Measurements from ENCODE around the gene TMEM128.
A peak's percentile ranks its signal among the peaks of the same experiment; 100 is the strongest.
"Not testable (repeated sequence)": the region's sequence is repeated elsewhere in the genome, so short reads cannot be mapped to it uniquely, and the experiment has no call there.

Gene TMEM128

DNA sequence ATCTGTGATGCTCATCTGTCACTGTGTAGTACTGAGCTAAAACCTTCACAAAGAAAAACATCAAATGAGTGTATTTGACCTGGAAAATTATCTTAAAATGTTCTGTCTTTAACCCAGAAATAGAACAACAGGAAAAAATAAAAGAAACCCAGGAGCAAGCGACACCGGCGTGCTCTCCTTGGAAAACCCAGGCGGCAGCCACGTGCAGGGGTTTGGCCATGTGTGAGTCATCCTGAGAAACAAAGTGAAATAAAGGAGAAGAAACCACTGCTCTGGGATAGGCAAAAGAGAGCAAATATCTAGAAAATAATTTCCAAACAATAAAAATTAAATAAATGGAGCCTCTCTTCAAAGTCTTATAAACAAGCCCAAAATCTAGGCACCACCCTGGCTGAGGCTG is 20.0 kb upstream of the TMEM128 start:
- no peak for DNase-seq (ENCODE audit: low read depth)
- no peak overlapping the region for H3K4me3 ChIP-seq (ENCODE audit: low read depth, low read length)
- TF ChIP-seq POLR2A (IDR thresholded peaks at IDR 0.05; ENCODE audit: extremely low read depth, insufficient read length) (no peak), MYC (IDR thresholded peaks at IDR 0.05; ENCODE audit: low read depth, low read length) (no peak), CTCF (IDR thresholded peaks at IDR 0.05; ENCODE audit: low read depth, low read length) (no peak)
- TF ChIP-seq, protein P1, sequence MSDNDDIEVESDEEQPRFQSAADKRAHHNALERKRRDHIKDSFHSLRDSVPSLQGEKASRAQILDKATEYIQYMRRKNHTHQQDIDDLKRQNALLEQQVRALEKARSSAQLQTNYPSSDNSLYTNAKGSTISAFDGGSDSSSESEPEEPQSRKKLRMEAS (IDR thresholded peaks at IDR 0.05; ENCODE audit: low read depth, low read length): no peak

- DNase-seq (ENCODE audit: low read depth): peak; percentile 77
- TF ChIP-seq CTCF (IDR thresholded peaks at IDR 0.05; ENCODE audit: low read depth, low read length) (peak; percentile 68), MYC (IDR thresholded peaks at IDR 0.05; ENCODE audit: low read depth, low read length) (no peak), POLR2A (IDR thresholded peaks at IDR 0.05; ENCODE audit: extremely low read depth, insufficient read length) (no peak)
- H3K4me3 ChIP-seq (ENCODE audit: low read depth, low read length): no peak overlapping the region
Observed at GRCh38 chr4:4260185-4260751, 12.2 kb upstream of the TMEM128 start.

DNA sequence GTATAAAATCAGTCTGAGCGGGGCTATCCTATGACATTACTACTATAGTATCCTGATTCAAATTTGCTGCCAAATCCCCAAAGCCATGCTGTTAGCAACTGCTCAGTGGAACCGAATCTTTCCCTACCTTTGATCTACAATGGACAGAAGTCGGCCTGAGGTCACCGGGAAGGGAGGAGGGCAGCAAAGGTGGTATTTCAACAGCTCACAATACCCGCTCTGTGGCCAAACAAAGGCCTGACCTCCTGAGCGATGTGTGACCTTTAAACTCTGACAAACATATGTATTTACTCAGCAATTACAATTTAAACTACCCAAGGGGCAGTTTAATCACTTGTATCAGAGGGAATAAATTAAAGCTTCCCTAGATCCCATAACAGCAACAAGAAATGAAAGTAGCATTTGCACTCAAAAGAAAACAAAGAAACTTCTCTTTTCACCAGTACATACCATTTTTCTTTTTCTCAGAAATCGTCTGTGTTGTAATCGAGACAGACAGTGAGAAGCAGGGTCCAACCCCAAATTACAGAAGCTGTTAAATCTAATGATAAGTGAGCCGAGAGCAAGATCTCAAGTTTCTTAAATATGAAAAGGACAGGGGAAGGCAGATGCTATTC is 11.6 kb upstream of the TMEM128 start:
- no peak for DNase-seq (ENCODE audit: low read depth)
- TF ChIP-seq, protein P1 (IDR thresholded peaks at IDR 0.05; ENCODE audit: low read depth, low read length): no peak
- TF ChIP-seq POLR2A (IDR thresholded peaks at IDR 0.05; ENCODE audit: extremely low read depth, insufficient read length): no peak
- no peak for TF ChIP-seq MYC (IDR thresholded peaks at IDR 0.05; ENCODE audit: low read depth, low read length)
- no peak for TF ChIP-seq CTCF (IDR thresholded peaks at IDR 0.05; ENCODE audit: low read depth, low read length)
- H3K4me3 ChIP-seq (ENCODE audit: low read depth, low read length): no peak overlapping the region

DNA sequence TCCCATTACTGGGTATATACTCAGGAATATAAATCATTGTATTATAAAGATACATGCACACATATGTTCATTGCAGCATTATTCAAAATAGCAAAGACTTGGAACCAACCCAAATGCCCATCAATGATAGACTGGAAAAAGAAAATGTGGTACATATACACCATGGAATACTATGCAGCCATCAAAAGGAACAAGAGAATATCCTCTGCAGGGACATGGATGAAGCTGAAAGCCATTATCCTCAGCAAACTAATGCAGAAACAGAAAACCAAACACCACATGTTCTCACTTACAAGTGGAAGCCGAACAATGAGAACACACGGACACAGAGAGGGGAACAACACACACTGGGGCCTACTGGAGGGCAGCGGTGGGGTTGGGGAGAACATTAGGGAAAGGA is 9.7 kb upstream of the TMEM128 start:
- DNase-seq (ENCODE audit: low read depth); H3K4me3 ChIP-seq (ENCODE audit: low read depth, low read length): not testable (repeated sequence)

GRCh38 chr4:4256799-4257198 is 8.8 kb upstream of the TMEM128 start:
- TF ChIP-seq, protein P1 (IDR thresholded peaks at IDR 0.05; ENCODE audit: low read depth, low read length): no peak
- TF ChIP-seq CTCF (IDR thresholded peaks at IDR 0.05; ENCODE audit: low read depth, low read length) (no peak), POLR2A (IDR thresholded peaks at IDR 0.05; ENCODE audit: extremely low read depth, insufficient read length) (no peak), MYC (IDR thresholded peaks at IDR 0.05; ENCODE audit: low read depth, low read length) (no peak)
- H3K4me3 ChIP-seq (ENCODE audit: low read depth, low read length): no peak overlapping the region
- DNase-seq (ENCODE audit: low read depth): no peak

GRCh38 chr4:4254666-4255065 is 6.6 kb upstream of the TMEM128 start:
- DNase-seq (ENCODE audit: low read depth): no peak
- TF ChIP-seq POLR2A (IDR thresholded peaks at IDR 0.05; ENCODE audit: extremely low read depth, insufficient read length) (no peak), CTCF (IDR thresholded peaks at IDR 0.05; ENCODE audit: low read depth, low read length) (no peak), MYC (IDR thresholded peaks at IDR 0.05; ENCODE audit: low read depth, low read length) (no peak)
- TF ChIP-seq, protein P1 (IDR thresholded peaks at IDR 0.05; ENCODE audit: low read depth, low read length): no peak
- no peak overlapping the region for H3K4me3 ChIP-seq (ENCODE audit: low read depth, low read length)
